ENCODE results near the gene KIF3B.

GRCh38 chr20:32329817-32330554, 52.5 kb downstream of the KIF3B start:
- TF ChIP-seq CTCF (conservative IDR thresholded peaks at IDR 0.05 in 1 of 2, IDR thresholded peaks at IDR 0.05 in 1 of 2; ENCODE audit: low read depth in 1 of 2, low read length in 2 of 2): no peak
- no peak for TF ChIP-seq EZH2 (IDR thresholded peaks at IDR 0.05; ENCODE audit: low read length, missing control alignments)

Measured in fibroblast of lung (primary cell).